GM23338 (cell line): ENCODE results near the gene ITGAL. TPM values are rescaled to one million over a fixed set of nuclear protein-coding genes. Genes with fewer than 3 reads are reported as not detected.

Experiments
- EZH2phosphoT487 ChIP-seq: fragments of 200-600 bp; sonication (generic); IDR thresholded peaks from one replicate; pipeline ENCODE4 v1.8.1; 2018; ENCODE audit warnings: antibody characterized with exemption; ENCODE audit not compliant: unreplicated experiment
- polyA plus RNA-seq: library from polyadenylated mRNA; unstranded; fragments of >200 nt; fragmentation: Nextera tagmentation; extraction: Ambion mirVana; gene quantifications from 2 replicates; pipeline ENCODE4 v1.2.1, GENCODE V29; 2016
- total RNA-seq: library from RNA; depleted of rRNA; stranded (reverse); fragments of >200 nt; shearing (Covaris generic); gene quantifications from 2 replicates; pipeline ENCODE4 v1.2.3, GENCODE V29; 2014
- TF ChIP-seq, protein P1 (sequence below): fragments of 250-450 bp; sonication (Bioruptor Pico); IDR thresholded peaks from 2 replicates; pipeline ENCODE4 v1.5.0; 2020; ENCODE audit warnings: mild to moderate bottlenecking, moderate library complexity
- TF ChIP-seq, protein P2 (sequence below): IDR thresholded peaks from one replicate; pipeline ENCODE4 v1.6.1; 2018; ENCODE audit warnings: antibody characterized with exemption; ENCODE audit not compliant: unreplicated experiment
- TF ChIP-seq, protein P3 (sequence below), 2 experiments: fragments of 200-600 bp in 1 of 2; sonication (generic) in 1 of 2; conservative IDR thresholded peaks; 2 replicates each; pipeline versions ENCODE4 v1.5.1 to v1.6.1; 2016 to 2017; ENCODE audit warnings: antibody characterized with exemption in 2 of 2, low read depth in 2 of 2, mild to moderate bottlenecking in 2 of 2, moderate library complexity in 1 of 2
- TF ChIP-seq, protein P4 (sequence below): IDR thresholded peaks from 2 replicates; pipeline ENCODE4 v1.6.1; 2016; ENCODE audit warnings: antibody characterized with exemption

Gene ITGAL
- total and polyA plus RNA-seq, 2 experiments from 2014 or later = 0.05 to 0.07 TPM

DNA sequence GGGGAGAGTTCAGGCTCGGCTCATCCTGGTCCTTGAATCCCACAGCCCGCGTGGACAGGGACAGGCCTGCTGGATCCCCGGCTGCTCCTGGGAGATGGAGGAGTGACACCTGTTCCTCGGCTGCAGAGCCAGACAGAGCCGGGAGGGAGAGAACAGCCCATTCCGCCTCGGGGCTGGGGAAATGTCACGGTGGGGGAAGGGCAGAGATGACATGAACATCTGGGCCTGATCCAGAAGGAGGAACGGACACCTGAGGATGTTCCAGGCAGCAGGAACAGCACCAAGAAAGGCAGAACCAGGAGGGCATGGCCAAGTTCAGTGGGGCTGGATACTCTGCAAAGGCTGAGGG lies 83.6 kb downstream of the ITGAL start (continued):
- TF ChIP-seq, protein P1, sequence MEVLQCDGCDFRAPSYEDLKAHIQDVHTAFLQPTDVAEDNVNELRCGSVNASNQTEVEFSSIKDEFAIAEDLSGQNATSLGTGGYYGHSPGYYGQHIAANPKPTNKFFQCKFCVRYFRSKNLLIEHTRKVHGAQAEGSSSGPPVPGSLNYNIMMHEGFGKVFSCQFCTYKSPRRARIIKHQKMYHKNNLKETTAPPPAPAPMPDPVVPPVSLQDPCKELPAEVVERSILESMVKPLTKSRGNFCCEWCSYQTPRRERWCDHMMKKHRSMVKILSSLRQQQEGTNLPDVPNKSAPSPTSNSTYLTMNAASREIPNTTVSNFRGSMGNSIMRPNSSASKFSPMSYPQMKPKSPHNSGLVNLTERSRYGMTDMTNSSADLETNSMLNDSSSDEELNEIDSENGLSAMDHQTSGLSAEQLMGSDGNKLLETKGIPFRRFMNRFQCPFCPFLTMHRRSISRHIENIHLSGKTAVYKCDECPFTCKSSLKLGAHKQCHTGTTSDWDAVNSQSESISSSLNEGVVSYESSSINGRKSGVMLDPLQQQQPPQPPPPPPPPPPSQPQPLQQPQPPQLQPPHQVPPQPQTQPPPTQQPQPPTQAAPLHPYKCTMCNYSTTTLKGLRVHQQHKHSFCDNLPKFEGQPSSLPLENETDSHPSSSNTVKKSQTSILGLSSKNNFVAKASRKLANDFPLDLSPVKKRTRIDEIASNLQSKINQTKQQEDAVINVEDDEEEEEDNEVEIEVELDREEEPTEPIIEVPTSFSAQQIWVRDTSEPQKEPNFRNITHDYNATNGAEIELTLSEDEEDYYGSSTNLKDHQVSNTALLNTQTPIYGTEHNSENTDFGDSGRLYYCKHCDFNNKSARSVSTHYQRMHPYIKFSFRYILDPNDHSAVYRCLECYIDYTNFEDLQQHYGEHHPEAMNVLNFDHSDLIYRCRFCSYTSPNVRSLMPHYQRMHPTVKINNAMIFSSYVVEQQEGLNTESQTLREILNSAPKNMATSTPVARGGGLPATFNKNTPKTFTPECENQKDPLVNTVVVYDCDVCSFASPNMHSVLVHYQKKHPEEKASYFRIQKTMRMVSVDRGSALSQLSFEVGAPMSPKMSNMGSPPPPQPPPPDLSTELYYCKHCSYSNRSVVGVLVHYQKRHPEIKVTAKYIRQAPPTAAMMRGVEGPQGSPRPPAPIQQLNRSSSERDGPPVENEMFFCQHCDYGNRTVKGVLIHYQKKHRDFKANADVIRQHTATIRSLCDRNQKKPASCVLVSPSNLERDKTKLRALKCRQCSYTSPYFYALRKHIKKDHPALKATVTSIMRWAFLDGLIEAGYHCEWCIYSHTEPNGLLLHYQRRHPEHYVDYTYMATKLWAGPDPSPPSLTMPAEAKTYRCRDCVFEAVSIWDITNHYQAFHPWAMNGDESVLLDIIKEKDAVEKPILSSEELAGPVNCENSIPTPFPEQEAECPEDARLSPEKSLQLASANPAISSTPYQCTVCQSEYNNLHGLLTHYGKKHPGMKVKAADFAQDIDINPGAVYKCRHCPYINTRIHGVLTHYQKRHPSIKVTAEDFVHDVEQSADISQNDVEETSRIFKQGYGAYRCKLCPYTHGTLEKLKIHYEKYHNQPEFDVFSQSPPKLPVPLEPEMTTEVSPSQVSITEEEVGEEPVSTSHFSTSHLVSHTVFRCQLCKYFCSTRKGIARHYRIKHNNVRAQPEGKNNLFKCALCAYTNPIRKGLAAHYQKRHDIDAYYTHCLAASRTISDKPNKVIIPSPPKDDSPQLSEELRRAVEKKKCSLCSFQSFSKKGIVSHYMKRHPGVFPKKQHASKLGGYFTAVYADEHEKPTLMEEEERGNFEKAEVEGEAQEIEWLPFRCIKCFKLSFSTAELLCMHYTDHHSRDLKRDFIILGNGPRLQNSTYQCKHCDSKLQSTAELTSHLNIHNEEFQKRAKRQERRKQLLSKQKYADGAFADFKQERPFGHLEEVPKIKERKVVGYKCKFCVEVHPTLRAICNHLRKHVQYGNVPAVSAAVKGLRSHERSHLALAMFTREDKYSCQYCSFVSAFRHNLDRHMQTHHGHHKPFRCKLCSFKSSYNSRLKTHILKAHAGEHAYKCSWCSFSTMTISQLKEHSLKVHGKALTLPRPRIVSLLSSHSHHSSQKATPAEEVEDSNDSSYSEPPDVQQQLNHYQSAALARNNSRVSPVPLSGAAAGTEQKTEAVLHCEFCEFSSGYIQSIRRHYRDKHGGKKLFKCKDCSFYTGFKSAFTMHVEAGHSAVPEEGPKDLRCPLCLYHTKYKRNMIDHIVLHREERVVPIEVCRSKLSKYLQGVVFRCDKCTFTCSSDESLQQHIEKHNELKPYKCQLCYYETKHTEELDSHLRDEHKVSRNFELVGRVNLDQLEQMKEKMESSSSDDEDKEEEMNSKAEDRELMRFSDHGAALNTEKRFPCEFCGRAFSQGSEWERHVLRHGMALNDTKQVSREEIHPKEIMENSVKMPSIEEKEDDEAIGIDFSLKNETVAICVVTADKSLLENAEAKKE (CRISPR knock-in tag) = no peak
- TF ChIP-seq, protein P2, sequence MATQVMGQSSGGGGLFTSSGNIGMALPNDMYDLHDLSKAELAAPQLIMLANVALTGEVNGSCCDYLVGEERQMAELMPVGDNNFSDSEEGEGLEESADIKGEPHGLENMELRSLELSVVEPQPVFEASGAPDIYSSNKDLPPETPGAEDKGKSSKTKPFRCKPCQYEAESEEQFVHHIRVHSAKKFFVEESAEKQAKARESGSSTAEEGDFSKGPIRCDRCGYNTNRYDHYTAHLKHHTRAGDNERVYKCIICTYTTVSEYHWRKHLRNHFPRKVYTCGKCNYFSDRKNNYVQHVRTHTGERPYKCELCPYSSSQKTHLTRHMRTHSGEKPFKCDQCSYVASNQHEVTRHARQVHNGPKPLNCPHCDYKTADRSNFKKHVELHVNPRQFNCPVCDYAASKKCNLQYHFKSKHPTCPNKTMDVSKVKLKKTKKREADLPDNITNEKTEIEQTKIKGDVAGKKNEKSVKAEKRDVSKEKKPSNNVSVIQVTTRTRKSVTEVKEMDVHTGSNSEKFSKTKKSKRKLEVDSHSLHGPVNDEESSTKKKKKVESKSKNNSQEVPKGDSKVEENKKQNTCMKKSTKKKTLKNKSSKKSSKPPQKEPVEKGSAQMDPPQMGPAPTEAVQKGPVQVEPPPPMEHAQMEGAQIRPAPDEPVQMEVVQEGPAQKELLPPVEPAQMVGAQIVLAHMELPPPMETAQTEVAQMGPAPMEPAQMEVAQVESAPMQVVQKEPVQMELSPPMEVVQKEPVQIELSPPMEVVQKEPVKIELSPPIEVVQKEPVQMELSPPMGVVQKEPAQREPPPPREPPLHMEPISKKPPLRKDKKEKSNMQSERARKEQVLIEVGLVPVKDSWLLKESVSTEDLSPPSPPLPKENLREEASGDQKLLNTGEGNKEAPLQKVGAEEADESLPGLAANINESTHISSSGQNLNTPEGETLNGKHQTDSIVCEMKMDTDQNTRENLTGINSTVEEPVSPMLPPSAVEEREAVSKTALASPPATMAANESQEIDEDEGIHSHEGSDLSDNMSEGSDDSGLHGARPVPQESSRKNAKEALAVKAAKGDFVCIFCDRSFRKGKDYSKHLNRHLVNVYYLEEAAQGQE = no peak
- TF ChIP-seq, protein P3, sequence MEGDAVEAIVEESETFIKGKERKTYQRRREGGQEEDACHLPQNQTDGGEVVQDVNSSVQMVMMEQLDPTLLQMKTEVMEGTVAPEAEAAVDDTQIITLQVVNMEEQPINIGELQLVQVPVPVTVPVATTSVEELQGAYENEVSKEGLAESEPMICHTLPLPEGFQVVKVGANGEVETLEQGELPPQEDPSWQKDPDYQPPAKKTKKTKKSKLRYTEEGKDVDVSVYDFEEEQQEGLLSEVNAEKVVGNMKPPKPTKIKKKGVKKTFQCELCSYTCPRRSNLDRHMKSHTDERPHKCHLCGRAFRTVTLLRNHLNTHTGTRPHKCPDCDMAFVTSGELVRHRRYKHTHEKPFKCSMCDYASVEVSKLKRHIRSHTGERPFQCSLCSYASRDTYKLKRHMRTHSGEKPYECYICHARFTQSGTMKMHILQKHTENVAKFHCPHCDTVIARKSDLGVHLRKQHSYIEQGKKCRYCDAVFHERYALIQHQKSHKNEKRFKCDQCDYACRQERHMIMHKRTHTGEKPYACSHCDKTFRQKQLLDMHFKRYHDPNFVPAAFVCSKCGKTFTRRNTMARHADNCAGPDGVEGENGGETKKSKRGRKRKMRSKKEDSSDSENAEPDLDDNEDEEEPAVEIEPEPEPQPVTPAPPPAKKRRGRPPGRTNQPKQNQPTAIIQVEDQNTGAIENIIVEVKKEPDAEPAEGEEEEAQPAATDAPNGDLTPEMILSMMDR (conservative IDR thresholded peaks at IDR 0.05; ENCODE audit: low read depth in 2 of 2) = no peak
- TF ChIP-seq, protein P4, sequence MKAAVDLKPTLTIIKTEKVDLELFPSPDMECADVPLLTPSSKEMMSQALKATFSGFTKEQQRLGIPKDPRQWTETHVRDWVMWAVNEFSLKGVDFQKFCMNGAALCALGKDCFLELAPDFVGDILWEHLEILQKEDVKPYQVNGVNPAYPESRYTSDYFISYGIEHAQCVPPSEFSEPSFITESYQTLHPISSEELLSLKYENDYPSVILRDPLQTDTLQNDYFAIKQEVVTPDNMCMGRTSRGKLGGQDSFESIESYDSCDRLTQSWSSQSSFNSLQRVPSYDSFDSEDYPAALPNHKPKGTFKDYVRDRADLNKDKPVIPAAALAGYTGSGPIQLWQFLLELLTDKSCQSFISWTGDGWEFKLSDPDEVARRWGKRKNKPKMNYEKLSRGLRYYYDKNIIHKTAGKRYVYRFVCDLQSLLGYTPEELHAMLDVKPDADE = no peak
- no peak for TF ChIP-seq EZH2phosphoT487
